HS-27A (cell line): Measurements from ENCODE around the gene ROR2.

Source experiments
- DNase-seq: peaks from one replicate; pipeline ENCODE4 v3.0.0-alpha.2; 2012; ENCODE audit warnings: low read depth, missing footprints

The ROR2 gene

GRCh38 chr9:91736898-91737601, 213.0 kb downstream of the ROR2 start:
- DNase-seq, result no peak

- DNase-seq, result no peak
These were observed 213.7 kb downstream of the ROR2 start for GRCh38 chr9:91736311-91736710.

DNA sequence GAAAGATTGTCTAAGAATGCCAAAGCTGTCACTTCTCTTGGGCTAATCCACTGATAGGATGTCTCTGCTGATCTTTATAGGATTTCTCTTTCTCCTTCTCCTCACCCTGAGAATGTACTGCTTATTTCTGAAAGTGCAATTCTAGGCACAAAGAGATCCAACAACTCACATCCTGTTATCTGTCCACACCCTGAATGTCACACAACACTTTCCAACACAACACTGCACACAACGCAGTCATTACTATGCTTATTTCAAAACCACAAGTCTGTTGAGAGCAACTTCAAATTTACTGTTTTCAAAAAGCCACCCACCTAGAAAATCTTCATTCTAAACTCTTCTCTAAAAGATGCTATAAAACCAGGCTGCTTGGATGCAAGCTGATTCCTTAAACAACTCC, 215.0 kb downstream of the ROR2 start:
- no peak for DNase-seq

DNA sequence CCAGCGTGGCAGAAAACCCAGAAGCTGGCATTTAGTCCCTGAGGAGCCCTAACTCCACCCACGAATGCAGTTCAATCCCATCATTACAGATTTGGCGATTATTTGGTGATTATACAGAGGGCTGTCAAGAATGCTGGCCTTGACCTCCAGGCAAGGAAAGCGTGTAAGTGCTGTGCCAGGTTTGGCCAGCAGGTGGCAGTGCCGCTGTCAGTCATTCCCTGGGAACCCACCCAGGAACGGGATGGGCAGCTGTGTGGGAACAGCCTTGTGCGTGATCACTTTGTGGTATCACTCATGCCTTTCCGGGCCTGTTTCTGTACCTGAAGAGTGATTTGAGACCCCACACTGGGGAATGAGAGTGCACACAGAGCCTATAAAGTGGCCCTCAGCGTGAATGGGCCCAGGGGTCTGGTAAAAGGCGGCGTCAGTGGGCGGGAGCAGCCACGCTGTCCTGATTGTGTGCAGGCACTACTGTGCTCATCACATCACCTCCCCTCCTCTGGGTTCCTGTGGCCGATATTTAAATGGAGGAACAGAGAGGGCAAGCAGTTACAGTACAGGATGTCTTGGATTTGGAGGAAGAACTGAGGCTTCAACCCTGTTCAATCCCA, 215.6 kb downstream of the ROR2 start:
- DNase-seq, result no peak

- no peak for DNase-seq
These were observed 216.9 kb downstream of the ROR2 start for GRCh38 chr9:91733006-91733624.

DNA sequence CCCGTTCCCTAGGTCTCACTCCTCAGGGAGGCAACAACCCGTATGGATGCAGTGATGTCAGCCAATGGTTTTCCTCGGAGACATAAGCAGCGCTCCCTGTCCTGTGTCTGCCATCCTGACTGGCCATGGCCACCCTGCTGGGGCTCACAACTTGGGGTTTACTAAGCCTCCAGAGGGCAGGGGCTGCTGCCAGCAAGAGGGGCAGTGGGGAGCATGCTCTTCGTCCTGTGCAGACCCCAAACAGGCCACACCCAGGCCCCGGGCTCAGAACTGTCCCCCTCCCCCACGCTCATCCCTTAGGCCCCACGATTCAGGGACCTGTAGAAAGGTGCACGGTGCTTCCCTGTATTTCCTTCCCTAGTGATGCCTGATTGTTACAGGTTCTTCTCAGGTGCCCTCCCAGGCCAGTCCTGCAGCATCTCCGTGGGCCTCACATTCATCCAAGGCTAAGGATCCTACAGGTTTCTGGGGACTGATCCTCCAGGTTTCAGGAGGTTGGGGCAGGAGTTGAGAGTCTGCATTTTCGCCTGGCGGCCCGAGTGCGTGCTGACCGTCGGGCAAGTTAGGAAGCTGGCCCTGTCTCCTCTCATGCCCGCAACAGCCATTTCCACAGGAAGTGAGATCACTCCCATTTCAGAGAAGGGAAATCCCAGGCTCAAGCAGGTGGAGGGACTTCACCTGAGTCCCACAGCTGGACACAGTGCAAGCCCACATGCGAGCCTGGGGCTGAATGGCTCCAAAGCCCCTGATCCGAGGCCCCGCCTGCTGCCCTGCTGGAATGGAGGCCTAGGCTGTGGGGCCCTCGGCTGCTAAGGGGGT, 217.6 kb downstream of the ROR2 start:
- DNase-seq, result no peak

GRCh38 chr9:91730806-91731205, 219.2 kb downstream of the ROR2 start:
- DNase-seq, result no peak

DNA sequence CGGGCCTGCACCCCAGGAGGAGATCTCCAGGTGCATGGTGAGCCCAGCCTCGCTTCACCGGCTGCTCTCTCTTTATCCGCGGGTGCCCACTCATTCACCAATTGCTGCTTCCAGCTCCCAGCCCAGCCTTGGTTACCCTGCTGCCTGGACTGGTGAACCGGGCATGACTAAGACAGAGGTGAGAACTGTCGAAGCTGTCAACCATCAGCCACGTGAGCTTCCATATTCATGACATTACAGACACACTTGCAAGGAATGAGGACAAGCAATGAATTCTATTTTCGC, 220.5 kb downstream of the ROR2 start:
- DNase-seq, result no peak

- DNase-seq, result no peak
These were observed 222.1 kb downstream of the ROR2 start for GRCh38 chr9:91727972-91728371.

DNA sequence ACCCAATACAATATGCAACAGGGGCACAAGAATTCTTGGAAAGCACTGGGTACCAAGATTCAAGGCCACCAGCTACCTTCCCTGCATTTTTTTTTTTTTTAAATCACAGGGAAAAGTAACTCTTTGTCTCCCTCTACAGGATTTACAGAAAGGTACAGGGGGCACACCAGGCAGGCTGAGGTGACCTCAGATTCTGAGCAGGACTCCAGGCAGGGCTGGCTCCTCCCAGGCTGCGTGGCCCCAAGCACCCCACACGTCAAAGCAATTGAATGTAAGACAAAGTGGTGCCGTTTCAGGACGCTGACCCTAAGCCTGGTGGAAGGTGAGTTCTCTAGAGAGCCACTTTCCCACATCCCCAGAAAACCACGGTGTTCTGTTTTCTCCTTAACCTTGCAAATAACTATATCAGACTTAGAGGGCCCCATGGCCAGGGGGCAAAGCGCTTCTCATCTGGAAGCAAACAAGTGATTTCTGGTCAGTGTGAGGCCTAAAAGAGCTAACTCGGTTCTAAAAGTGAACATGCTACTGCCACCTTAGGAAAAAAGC, 222.6 kb downstream of the ROR2 start:
- DNase-seq, result no peak

GRCh38 chr9:91726406-91727100, 223.5 kb downstream of the ROR2 start:
- no peak for DNase-seq

DNA sequence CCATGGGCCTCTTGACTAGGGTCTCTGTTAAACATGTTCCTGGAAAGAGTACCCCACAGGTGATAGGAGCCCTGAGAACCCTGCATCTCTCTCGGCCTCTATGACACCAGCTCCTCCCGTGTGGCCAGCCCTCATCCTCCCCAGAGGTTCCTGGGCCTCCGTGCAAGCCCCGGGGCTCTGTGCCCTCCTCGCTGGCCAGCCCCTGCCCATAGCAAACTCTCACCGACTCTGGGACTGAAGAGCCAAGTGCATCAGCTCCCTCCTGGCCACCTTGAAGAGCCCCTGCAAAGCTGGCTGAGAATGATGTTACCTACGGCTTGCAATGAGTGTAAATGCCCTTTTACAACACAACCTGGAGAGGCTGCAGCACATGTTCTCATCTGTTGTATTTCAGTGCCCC, 224.4 kb downstream of the ROR2 start:
- DNase-seq, result no peak

DNA sequence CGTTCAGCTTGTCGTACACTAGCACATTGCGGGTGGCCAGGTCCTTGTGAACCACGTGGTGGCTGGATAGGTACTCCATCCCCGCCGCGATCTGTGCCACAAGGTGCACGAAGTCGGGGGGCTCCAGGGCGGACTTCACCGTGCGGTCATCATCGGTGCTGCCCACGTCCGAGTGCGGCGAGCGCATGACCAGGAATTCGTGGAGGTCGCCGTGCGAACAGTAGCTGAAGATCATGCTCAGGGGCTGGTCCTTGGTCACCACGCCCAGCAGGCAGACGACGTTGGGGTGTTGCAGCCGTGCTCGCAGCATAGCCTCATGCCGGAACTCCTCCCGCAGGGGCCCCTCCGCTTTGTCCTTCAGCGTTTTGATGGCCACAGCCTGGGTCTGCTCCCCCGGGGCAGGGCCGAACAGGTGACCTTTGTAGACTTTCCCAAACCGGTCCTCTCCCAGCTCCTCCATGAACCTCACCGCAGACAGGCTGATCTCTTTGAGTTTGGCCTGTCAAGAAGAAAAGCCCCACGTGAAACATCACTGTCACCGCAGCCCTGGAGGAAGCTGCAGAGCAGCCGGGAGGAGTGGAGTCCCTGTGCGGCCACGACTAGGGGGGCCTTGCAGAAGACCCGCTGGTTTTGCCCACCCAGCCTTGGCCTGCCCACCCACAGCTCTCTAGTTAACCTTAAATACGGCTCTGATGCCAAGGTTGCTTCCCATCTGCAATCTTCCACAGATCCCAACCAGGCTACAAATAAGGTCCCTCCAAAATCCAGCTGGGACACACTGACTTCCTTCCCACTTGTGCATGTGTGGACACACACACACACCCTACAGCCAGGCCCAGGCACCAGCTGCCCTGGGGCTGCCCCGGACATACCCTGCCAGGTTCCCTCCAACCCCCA, 225.2 kb downstream of the ROR2 start:
- DNase-seq, result no peak

DNA sequence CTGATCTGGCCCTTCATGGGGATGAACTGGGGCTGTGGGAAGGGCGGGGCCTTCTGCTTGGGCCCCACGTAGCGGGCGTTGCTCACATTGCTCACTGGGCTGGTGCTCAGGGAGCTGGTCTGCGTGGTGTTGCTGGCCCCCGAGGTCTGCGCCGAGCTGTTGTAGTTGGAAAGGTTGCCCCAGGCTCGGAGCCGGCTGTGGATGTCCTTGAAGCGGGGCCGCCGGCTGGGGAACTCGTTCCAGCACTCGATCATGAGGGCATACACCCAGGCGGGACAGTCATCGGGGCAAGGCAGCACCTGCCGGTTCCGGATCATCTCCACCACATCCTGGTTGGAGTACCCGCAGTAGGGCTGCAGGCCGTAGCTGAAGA, 226.0 kb downstream of the ROR2 start:
- no peak for DNase-seq

- DNase-seq, result no peak
These were observed 226.5 kb downstream of the ROR2 start for GRCh38 chr9:91723420-91724067.

GRCh38 chr9:91720751-91721705, 229.0 kb downstream of the ROR2 start:
- DNase-seq, result no peak

DNA sequence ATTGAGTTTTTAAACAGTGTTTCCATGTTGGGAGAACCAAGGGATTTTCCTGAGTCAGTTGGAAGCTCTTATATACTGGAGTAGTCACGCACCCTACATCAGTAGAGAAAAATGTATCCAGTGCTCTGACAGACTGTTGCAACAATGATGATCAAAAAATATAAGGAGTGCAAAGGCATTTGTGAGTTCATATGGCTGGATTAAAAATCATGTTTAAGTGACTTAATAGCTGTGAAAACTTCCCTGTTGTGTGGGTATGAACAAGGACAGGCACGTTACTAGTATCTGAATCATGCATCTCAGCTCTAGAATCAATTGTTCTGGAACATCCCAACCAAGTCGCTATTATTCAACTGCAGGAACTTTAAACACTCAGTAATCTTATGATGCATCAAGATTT, 229.7 kb downstream of the ROR2 start:
- DNase-seq, result no peak

DNA sequence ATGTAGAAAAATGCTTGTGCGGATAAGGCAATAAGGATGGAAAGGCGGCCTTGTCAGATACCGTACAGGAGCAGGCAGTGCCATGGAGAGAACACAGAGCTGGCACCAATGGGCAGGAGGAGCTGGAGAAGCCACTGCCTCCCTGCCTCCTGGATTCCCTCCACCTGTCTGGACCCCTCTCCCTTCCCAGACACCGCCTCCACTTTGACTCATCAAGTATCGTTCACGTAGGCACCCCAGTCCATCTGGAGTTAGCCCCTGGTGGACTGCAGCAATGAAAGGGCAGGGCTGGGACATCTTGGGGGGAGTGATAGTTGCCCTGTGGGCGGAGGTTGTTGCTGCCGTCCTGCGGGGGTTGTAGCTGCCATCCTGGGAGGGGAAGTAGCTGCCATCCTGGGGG, 232.0 kb downstream of the ROR2 start:
- DNase-seq, result no peak

DNA sequence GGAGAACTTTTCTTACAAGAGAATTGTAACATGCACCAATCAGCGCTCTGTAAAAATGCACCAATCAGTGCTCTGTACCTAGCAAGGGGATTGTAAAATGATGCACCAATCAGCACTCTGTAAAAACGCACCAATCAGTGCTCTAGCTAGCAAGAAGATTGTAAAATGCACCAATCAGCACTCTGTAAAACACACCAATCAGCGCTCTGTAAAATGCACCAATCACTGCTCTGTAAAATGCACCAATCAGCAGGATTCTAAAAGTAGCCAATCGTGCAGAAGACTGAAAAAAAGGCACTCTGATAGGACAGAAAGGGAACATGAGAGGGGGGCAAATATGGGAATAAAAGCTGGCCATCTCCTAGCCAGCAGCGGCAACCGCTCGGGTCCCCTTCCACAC, 233.2 kb downstream of the ROR2 start:
- no peak for DNase-seq
